Testis (tissue), 3 donors: Measurements from ENCODE around the gene RNF19B. TPM values are rescaled to one million over a fixed set of nuclear protein-coding genes. Genes with fewer than 3 reads are reported as not detected.
A peak's percentile ranks its signal among the peaks of the same experiment; 100 is the strongest.

Experiments
- DNase-seq: peaks from one replicate; pipeline ENCODE4 v3.0.0-alpha.2; 2019
- H3K27ac ChIP-seq, 2 donors: fragments of 200-600 bp; sonication (generic); one replicate each; pipeline ENCODE4 v1.5.1; 2019
- H3K27me3 ChIP-seq: fragments of 200-600 bp; sonication (generic); one replicate; pipeline ENCODE4 v1.5.1; 2019
- H3K36me3 ChIP-seq: fragments of 200-600 bp; sonication (generic); one replicate; pipeline ENCODE4 v1.5.1; 2017; ENCODE audit warnings: low read depth; ENCODE audit errors: missing control alignments
- H3K4me1 ChIP-seq: fragments of 200-600 bp; sonication (generic); one replicate; pipeline ENCODE4 v1.5.1; 2019
- H3K4me3 ChIP-seq, 2 donors: fragments of 200-600 bp; sonication (generic); one replicate each; pipeline ENCODE4 v1.5.1; 2017 to 2019
- H3K9me3 ChIP-seq: fragments of 200-600 bp; sonication (generic); one replicate; pipeline ENCODE4 v1.5.1; 2017
- POLR2A ChIP-seq: fragments of 450-650 bp; IDR thresholded peaks from one replicate; pipeline ENCODE4 v1.6.1; 2017; ENCODE audit warnings: antibody characterized with exemption, mild to moderate bottlenecking, moderate library complexity
- WGBS, 2 donors: methylation state at CpG; one replicate each; pipeline ENCODE4 v1.1.5; 2018; 5-methylcytosine and 5-hydroxymethylcytosine counted together
- intact Hi-C: fragments of 100-400 bp; cut with DNase I; formaldehyde crosslinking; loops from one replicate; pipeline ENCODE4 v1.15.1; 2023; ENCODE audit warnings: low total_unique reads
- polyA plus RNA-seq: library from polyadenylated mRNA; stranded (reverse); fragments of 350-450 nt; fragmentation: Illumina TruSeq; extraction: RNeasy Lipid Tissue Mini Kit (QIAGEN cat#74804); gene quantifications from one replicate; pipeline ENCODE4 v1.2.3, GENCODE V29; 2014; ENCODE audit warnings: low read depth, low replicate concordance; ENCODE audit not compliant: insufficient read depth
- total RNA-seq, 2 donors: library from RNA; depleted of rRNA; stranded (reverse); fragments of >200 nt; gene quantifications; one replicate each; pipeline ENCODE4 v1.2.3, GENCODE V29; 2016
- TF ChIP-seq, protein P1 (sequence below), 3 experiments: fragments of 450-650 bp in 2 of 3; fragments of 200-600 bp in 1 of 3; sonication (generic) in 1 of 3; IDR thresholded peaks; one replicate each; pipeline ENCODE4 v1.5.1; 2016 to 2019; ENCODE audit warnings: antibody characterized with exemption in 3 of 3, mild to moderate bottlenecking in 2 of 3, moderate library complexity in 1 of 3

The RNF19B gene
- total and polyA plus RNA-seq, 3 donors from 2014 or later: 140 to 225 (median 141) TPM

DNA sequence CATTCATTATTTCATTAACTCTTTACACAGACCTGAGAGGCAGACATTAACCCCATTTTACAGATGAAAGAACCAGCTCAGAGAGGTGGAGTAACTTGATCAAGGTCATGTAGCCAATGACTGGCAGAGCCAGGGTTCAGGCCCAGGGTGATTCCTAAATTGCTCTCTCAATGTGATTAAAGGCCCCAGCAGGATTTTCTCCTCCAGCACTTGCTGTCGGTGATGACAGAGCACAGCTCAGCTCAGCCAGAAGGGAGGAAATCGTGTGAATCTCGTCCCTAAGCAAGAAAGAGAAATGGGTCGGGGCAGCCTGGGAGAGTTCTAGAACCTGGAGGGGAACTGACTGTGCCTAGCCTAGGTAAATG lies 19.5 kb upstream of the RNF19B start:
- Histone ChIP-seq H3K4me3 (no peak overlapping the region), H3K9me3 (no peaks in the 10 kb centered on the region), H3K27me3 (no peaks in the 10 kb centered on the region), H3K4me1 (peaks cover 6% of the 10 kb centered on the region), H3K36me3 (no peaks in the 10 kb centered on the region), H3K27ac (no peak overlapping the region)
- 76 to 88% methylated on average over 4 of the region's 4 CpGs for WGBS, 2 donors
- TF ChIP-seq POLR2A: no peak
- TF ChIP-seq, protein P1, sequence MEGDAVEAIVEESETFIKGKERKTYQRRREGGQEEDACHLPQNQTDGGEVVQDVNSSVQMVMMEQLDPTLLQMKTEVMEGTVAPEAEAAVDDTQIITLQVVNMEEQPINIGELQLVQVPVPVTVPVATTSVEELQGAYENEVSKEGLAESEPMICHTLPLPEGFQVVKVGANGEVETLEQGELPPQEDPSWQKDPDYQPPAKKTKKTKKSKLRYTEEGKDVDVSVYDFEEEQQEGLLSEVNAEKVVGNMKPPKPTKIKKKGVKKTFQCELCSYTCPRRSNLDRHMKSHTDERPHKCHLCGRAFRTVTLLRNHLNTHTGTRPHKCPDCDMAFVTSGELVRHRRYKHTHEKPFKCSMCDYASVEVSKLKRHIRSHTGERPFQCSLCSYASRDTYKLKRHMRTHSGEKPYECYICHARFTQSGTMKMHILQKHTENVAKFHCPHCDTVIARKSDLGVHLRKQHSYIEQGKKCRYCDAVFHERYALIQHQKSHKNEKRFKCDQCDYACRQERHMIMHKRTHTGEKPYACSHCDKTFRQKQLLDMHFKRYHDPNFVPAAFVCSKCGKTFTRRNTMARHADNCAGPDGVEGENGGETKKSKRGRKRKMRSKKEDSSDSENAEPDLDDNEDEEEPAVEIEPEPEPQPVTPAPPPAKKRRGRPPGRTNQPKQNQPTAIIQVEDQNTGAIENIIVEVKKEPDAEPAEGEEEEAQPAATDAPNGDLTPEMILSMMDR (IDR thresholded peaks at IDR 0.05): no peak
- DNase-seq: no peak
- intact Hi-C loops: no loop called here

GRCh38 chr1:32983020-32983419 lies 18.4 kb upstream of the RNF19B start:
- WGBS, 2 donors: 86 to 90% methylated on average over 3 of the region's 3 CpGs
- Histone ChIP-seq H3K27ac (no peak overlapping the region), H3K4me3 (no peak overlapping the region), H3K27me3 (no peaks in the 10 kb centered on the region), H3K36me3 (no peaks in the 10 kb centered on the region), H3K9me3 (no peaks in the 10 kb centered on the region), H3K4me1 (no peaks in the 10 kb centered on the region)
- intact Hi-C loops: no loop called here
- no peak for TF ChIP-seq POLR2A
- TF ChIP-seq, protein P1 (IDR thresholded peaks at IDR 0.05): no peak
- DNase-seq: no peak

DNA sequence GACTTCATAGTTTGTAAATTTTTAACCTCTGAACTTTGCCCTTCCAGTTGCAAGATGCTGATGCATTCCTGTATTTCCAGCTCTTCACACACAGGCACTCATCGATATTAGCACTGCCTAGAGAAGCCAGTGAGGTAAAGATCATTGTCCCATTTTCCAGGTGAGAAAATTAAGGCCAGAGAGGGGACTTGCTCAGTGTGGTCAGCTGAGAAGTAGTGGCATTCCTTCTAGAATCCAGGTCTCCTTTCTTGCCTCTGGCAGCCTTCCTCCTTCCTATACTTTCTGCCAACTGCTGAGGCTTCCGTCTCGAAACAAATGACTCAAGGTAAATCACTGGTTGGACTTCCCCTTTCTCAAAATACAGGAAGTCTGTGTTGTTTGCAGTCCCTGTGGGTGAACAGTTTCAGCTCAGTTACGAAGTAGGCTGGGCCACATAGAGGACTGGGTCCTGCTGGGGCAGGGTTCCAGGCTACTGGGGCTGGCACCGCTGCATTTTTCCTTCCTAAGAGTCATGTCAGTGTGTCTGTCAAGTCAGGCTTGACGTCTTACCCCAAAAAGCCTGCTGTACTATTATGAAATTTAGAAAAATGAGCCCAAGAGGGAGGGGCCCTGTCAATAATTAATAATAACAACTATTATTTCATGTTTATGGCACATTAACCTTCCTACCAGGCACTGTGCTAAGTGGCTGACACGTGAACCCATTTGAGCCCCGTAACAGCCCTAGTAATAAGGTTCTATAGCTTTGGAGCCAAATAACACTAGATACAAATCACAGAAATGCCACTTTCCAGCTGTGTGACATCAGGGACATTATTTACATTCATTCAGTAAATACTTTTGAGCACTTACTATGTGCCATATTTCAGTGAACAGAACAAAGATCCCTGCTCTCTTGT lies 16.6 kb upstream of the RNF19B start:
- DNase-seq: peak; percentile 27
- TF ChIP-seq, protein P1 (IDR thresholded peaks at IDR 0.05): no peak
- no peak for TF ChIP-seq POLR2A
- peak overlapping the region in 1 of 2 donors; percentile 42 for H3K27ac ChIP-seq
- no peaks in the 10 kb centered on the region for H3K4me1 ChIP-seq
- 65 to 76% methylated on average over 8 of the region's 8 CpGs for WGBS, 2 donors
- no peaks in the 10 kb centered on the region for H3K9me3 ChIP-seq
- H3K27me3 ChIP-seq: no peaks in the 10 kb centered on the region
- no peaks in the 10 kb centered on the region for H3K36me3 ChIP-seq
- H3K4me3 ChIP-seq: no peak overlapping the region
- intact Hi-C loops: no loop called here

DNA sequence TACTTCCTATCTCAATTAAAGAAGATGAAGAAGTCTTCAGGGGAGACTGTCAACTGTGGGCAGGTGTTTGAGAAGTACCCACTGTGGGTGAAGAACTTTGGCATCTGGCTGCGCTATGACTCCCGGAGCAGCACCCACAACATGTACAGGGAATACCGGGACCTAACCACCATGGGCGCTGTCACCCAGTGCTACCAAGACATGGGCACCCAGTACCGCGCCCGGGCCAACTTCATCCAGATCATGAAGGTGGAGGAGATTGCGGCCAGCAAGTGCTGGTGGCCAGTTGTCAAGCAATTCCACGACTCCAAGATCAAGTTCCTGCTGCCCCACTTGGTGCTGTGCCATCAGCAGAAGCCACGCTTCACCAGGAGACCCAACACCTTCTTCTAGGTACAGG lies 15.5 kb upstream of the RNF19B start:
- Histone ChIP-seq H3K27ac (no peak overlapping the region), H3K4me3 (no peak overlapping the region), H3K36me3 (no peaks in the 10 kb centered on the region), H3K4me1 (no peaks in the 10 kb centered on the region), H3K27me3 (no peaks in the 10 kb centered on the region), H3K9me3 (no peaks in the 10 kb centered on the region)
- no peak for TF ChIP-seq POLR2A
- TF ChIP-seq, protein P1 (IDR thresholded peaks at IDR 0.05): no peak
- DNase-seq: no peak
- 90 to 100% methylated on average over 2 to 10 of the region's 10 CpGs for WGBS, 2 donors
- intact Hi-C loops: no loop called here

GRCh38 chr1:32978854-32979253 lies 14.2 kb upstream of the RNF19B start:
- Histone ChIP-seq H3K4me1 (no peaks in the 10 kb centered on the region), H3K9me3 (no peaks in the 10 kb centered on the region), H3K27ac (no peak overlapping the region), H3K36me3 (no peaks in the 10 kb centered on the region), H3K27me3 (no peaks in the 10 kb centered on the region), H3K4me3 (no peak overlapping the region)
- 83 to 88% methylated on average over 4 of the region's 4 CpGs for WGBS, 2 donors
- no peak for DNase-seq
- TF ChIP-seq, protein P1 (IDR thresholded peaks at IDR 0.05): no peak
- TF ChIP-seq POLR2A: no peak
- intact Hi-C loops: no loop called here
